MM.1S (cell line): ENCODE data around the gene TMEM37.
"Not testable (repeated sequence)": the region's sequence is repeated elsewhere in the genome, so short reads cannot be mapped to it uniquely, and the experiment has no call there.

ENCODE experiments used
- DNase-seq: peaks from one replicate; pipeline ENCODE4 v3.0.0-alpha.2; 2015
- H2AFZ ChIP-seq: fragments of 300-600 bp; sonication (generic); 2 replicates; pipeline ENCODE4 v1.6.0; 2016; ENCODE audit warnings: antibody characterized with exemption, low read length
- H3F3A ChIP-seq: fragments of 300-600 bp; sonication (generic); 2 replicates; pipeline ENCODE4 v1.6.1; 2016; ENCODE audit warnings: mild to moderate bottlenecking, antibody characterized with exemption, low read length, moderate library complexity, mixed read lengths; ENCODE audit not compliant: insufficient read depth
- H3K27ac ChIP-seq: fragments of 300-600 bp; sonication (generic); 2 replicates; pipeline ENCODE4 v1.5.1; 2016; ENCODE audit warnings: mild to moderate bottlenecking, low read length
- H3K27me3 ChIP-seq: fragments of 300-600 bp; sonication (generic); replicated peaks from 2 replicates; pipeline ENCODE4 v1.6.0; 2016; ENCODE audit warnings: low read length; ENCODE audit not compliant: insufficient read depth
- H3K36me3 ChIP-seq: fragments of 300-600 bp; sonication (generic); replicated peaks from 2 replicates; pipeline ENCODE4 v1.6.1; 2016; ENCODE audit warnings: mild to moderate bottlenecking, low read length, mixed read lengths; ENCODE audit not compliant: insufficient read depth
- H3K4me1 ChIP-seq: fragments of 300-600 bp; sonication (generic); 2 replicates; pipeline ENCODE4 v1.6.1; 2016; ENCODE audit warnings: low read length, mixed read lengths
- H3K4me2 ChIP-seq: fragments of 300-600 bp; sonication (generic); 2 replicates; pipeline ENCODE4 v1.6.0; 2016; ENCODE audit warnings: low read depth, low read length
- H3K4me3 ChIP-seq: fragments of 300-600 bp; sonication (generic); 2 replicates; pipeline ENCODE4 v1.5.1; 2016; ENCODE audit warnings: low read length, mixed read lengths
- H3K79me2 ChIP-seq: fragments of 300-600 bp; sonication (generic); 2 replicates; pipeline ENCODE4 v1.6.1; 2016; ENCODE audit warnings: mixed run types, low read length, mixed read lengths
- H3K9ac ChIP-seq: fragments of 300-600 bp; sonication (generic); 2 replicates; pipeline ENCODE4 v1.6.1; 2016; ENCODE audit warnings: low read length, mixed read lengths
- H3K9me2 ChIP-seq: fragments of 300-600 bp; sonication (generic); replicated peaks from 2 replicates; pipeline ENCODE4 v1.6.1; 2016; ENCODE audit warnings: mild to moderate bottlenecking, low read length, mixed read lengths; ENCODE audit not compliant: insufficient read depth
- H3K9me3 ChIP-seq: fragments of 300-600 bp; sonication (generic); replicated peaks from 2 replicates; pipeline ENCODE4 v1.6.1; 2016; ENCODE audit warnings: mild to moderate bottlenecking, low read length, mixed read lengths; ENCODE audit not compliant: insufficient read depth
- H4K20me1 ChIP-seq: fragments of 300-600 bp; sonication (generic); 2 replicates; pipeline ENCODE4 v1.6.1; 2016; ENCODE audit warnings: mild to moderate bottlenecking, low read length, moderate library complexity, mixed read lengths; ENCODE audit not compliant: insufficient read depth
- CTCF ChIP-seq: fragments of 300-600 bp; sonication (generic); IDR thresholded peaks from 2 replicates; pipeline ENCODE4 v1.5.1; 2016; ENCODE audit warnings: antibody characterized with exemption, low read length, mixed read lengths
- EZH2 ChIP-seq: fragments of 300-600 bp; sonication (generic); optimal IDR thresholded peaks from 2 replicates; pipeline ENCODE3; 2017; ENCODE audit warnings: low read depth, mild to moderate bottlenecking, antibody characterized with exemption, low read length, mixed read lengths
- EZH2phosphoT487 ChIP-seq: fragments of 300-600 bp; sonication (generic); IDR thresholded peaks from 2 replicates; pipeline ENCODE4 v1.6.1; 2018; ENCODE audit warnings: antibody characterized with exemption, low read length

TMEM37 gene

GRCh38 chr2:119402645-119403560 is 28.8 kb upstream of the TMEM37 start:
- Histone ChIP-seq H3K9me2 (no peaks in the 10 kb centered on the region), H3F3A (peaks cover under 1% of the 10 kb centered on the region; the same call in 1 of the 2 replicates), H3K79me2 (no peaks in the 10 kb centered on the region), H3K4me3 (no peak overlapping the region), H3K27me3 (no peaks in the 10 kb centered on the region), H3K4me1 (peaks cover 8% of the 10 kb centered on the region; the same call in 1 of the 2 replicates), H3K4me2 (no peak overlapping the region), H3K27ac (no peak overlapping the region), H2AFZ (peak overlapping the region; percentile 58; the same call in 1 of the 2 replicates), H3K9me3 (no peaks in the 10 kb centered on the region), H3K36me3 (no peaks in the 10 kb centered on the region), H3K9ac (no peak overlapping the region), H4K20me1 (no peaks in the 10 kb centered on the region)
- TF ChIP-seq EZH2phosphoT487, result no peak
- TF ChIP-seq CTCF, result no peak
- TF ChIP-seq EZH2, result no peak
- no peak for DNase-seq

GRCh38 chr2:119403618-119404017 is 28.0 kb upstream of the TMEM37 start:
- H2AFZ ChIP-seq, H4K20me1 ChIP-seq, H3K4me3 ChIP-seq, DNase-seq, H3K27ac ChIP-seq, H3K36me3 ChIP-seq, H3K27me3 ChIP-seq, H3K9me3 ChIP-seq, H3K9ac ChIP-seq, H3K79me2 ChIP-seq, H3K9me2 ChIP-seq, H3K4me2 ChIP-seq, H3F3A ChIP-seq: not testable (repeated sequence)
- peaks cover 13% of the 10 kb centered on the region; the same call in 1 of the 2 replicates for H3K4me1 ChIP-seq

GRCh38 chr2:119405151-119405550 is 26.5 kb upstream of the TMEM37 start:
- Histone ChIP-seq H3K4me3 (no peak overlapping the region), H3K27ac (no peak overlapping the region), H2AFZ (no peak overlapping the region), H3K9ac (no peak overlapping the region), H3K4me2 (no peak overlapping the region), H4K20me1 (no peaks in the 10 kb centered on the region), H3K9me2 (no peaks in the 10 kb centered on the region), H3K79me2 (no peaks in the 10 kb centered on the region), H3K27me3 (no peaks in the 10 kb centered on the region), H3F3A (peaks cover 6% of the 10 kb centered on the region), H3K4me1 (peaks cover 13% of the 10 kb centered on the region; the same call in 1 of the 2 replicates), H3K9me3 (no peaks in the 10 kb centered on the region), H3K36me3 (no peaks in the 10 kb centered on the region)
- DNase-seq, result no peak
- TF ChIP-seq CTCF (no peak), EZH2phosphoT487 (no peak), EZH2 (no peak)
